HG02588 (cell line): ENCODE data around the gene MTR.
"Not testable (repeated sequence)": the region's sequence is repeated elsewhere in the genome, so short reads cannot be mapped to it uniquely, and the experiment has no call there.

Source experiments
- ATAC-seq: cut with Tn5 transposase; IDR thresholded peaks from one replicate; pipeline ENCODE4 v1.9.1; 2021; ENCODE audit warnings: mild to moderate bottlenecking, moderate library complexity; ENCODE audit not compliant: unreplicated experiment

MTR gene

GRCh38 chr1:236830116-236830515 is 35.0 kb downstream of the MTR start:
- no peak for ATAC-seq

DNA sequence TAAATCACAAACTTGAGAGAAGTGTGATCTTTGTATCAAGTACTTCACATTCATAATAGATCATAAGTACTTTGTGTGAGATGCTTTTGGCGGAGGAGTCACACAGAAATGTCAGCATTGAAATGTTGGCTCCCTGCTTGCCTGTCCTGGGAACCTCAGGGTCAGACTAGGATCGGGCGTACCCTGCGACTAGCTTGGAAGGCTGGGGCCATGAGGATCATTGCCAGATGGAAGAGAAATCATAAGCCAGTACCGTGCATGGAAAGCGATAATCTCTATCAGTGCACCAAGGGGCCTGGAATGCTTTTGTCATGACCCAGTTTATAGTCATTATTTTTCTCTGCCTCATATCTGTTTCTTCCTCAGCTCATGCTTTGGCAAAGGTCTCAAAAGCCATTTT is 35.5 kb downstream of the MTR start:
- ATAC-seq = no peak

DNA sequence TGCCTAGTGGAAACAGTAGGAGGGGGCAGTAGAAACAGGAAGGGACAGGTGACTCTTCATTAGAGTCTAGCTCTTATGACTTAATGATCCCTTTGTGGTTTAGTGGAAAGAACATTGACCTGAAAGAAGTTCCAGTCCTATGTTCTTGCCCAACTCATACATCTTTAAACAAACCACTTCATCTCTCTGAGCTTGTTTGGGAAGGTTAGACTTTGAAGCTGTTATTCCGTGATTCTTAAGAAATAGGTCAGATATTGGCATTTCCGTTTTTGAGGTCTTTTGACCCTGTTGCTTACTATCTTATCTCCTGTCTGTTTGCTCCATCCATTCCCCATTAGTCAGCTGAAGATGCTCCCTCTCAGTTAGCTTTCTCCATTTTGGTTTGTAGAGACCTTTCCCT is 38.5 kb downstream of the MTR start:
- no peak for ATAC-seq

- no peak for ATAC-seq
Observed at GRCh38 chr1:236834876-236835275, 39.8 kb downstream of the MTR start.

GRCh38 chr1:236835491-236835890 is 40.4 kb downstream of the MTR start:
- ATAC-seq = no peak

DNA sequence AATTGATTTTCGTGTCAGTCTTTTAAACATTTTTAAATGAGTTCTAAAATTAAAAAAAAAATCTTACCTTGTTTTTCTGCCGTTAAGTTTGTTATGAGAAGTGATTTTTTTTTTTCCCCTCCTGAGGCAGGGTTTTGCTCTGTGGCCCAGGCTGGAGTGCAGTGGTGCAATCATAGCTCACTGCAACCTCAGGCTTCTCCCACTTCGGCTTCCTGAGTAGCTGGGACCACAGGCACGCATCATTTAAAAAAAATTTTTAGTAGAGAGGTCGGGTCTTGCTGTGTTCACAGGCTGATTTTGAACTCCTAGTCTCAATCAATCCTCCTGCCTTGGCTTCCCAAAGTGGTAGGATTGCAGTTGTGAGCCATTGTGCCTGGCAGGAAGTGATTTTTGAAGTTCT is 41.1 kb downstream of the MTR start:
- ATAC-seq = no peak

DNA sequence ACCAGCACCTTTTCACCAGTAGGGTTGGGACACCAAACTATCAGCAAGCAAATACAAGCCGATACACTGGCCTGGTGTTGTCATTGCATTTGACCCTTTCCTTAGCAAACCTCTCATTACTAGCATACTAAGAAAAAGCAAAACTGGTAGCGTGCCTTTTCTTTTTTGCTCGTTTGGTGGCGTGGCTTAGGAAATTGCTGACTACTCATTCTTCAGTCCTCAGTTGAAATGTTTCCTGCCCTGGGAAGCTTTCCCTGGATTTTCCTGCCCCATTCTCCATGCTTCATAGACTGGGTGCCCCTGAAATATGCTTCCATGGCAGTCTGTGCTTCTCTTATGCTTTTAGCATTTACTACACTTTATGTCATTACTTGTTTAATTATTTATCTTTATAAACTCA is 42.0 kb downstream of the MTR start:
- ATAC-seq = no peak

DNA sequence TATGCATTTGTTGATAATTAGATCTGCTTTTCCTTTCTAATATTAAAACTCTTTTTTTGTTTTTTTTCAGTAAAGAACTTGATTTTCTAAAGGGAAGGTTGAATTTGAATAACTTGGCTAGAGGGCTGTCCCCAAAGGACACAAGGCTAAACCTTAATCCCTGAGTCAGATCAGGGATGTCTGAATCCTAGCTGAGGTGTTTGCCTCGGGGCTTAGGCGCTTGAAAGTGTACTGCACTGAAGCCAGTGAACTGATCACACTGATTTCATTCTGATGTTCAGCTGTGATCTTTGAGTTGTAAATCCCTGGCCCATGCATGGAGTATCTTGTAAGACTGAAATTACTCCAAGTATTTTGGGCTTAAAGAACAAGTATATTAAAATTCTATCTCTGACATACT is 42.8 kb downstream of the MTR start:
- ATAC-seq = no peak

DNA sequence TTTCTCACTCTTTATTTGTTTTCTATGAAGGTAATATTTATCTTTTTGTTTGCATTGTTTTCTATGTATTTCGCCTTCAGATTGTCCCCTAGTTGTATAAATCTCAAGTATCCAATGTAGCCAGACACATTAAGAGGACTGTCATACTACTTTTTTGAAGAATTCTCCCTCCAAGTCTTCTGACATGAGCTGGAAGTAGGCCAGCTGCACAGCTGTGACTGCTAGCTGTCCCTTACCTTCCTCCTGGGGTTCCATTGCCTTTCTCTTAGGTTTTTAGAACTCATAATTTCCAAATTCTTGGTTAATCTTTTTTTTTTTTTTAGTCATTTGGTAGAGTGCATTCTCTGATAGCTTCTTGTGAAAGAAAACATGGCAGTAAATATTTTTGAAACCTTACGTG is 46.2 kb downstream of the MTR start:
- ATAC-seq = no peak

GRCh38 chr1:236844499-236845271 is 49.6 kb downstream of the MTR start:
- no peak for ATAC-seq

DNA sequence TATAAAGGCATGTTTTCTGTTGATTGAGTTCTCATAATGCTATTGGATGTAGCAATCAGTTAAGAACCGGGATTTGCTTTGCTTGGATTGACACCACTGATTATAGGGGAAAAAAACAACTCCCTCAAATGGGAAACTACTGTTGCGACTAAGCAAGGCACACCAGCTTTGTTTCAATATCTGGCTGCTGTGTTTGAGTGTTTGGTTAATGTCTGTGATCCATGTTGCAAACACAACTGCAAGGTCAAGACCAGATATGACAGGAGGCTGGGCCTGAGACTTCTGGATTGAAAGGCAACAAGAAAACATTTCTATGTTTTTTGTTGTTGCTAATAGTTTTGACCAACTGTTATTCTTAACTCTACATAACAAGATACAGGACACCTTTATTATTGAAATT is 50.7 kb downstream of the MTR start:
- no peak for ATAC-seq

GRCh38 chr1:236848274-236848923 is 53.3 kb downstream of the MTR start:
- no peak for ATAC-seq

- ATAC-seq = no peak
Observed at GRCh38 chr1:236850077-236850979, 55.2 kb downstream of the MTR start.

DNA sequence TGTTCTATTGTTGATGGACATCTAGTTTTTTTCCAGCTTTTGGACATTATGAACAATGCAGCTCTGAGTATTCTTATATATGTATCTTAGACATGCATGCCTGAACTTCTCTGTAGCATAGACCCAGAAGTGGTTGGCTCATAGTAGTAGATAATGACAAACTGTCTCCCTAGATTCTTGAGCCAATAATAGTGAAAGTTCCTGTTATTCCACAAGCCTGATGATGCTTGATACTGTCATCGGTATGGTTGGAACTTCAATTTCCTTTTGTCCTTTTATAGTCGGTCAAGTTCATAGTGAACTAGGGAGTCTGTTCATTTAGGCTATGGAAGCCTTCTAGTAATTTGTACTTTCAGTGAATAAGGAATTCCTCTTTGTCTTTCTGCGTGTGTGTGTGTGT is 56.8 kb downstream of the MTR start:
- ATAC-seq = no peak

GRCh38 chr1:236853921-236854604 is 59.0 kb downstream of the MTR start:
- no peak for ATAC-seq

GRCh38 chr1:236854605-236854983 is 59.5 kb downstream of the MTR start:
- ATAC-seq = no peak

DNA sequence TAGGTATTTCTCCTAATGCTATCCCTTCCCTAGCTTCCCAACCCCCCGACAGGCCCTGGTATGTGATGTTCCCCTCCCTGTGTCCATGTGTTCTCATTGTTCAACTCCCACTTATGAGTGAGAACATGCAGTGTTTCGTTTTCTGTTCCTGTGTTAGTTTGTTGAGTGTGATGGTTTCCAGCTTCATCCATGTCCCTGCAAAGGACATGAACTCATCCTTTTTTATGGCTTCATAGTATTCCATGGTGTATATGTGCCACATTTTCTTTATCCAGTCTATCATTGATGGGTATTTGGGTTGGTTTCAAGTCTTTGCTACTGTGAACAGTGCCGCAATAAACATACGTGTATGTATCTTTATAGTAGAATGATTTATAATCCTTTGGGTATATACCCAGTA is 61.6 kb downstream of the MTR start:
- not testable (repeated sequence) for ATAC-seq

- no peak for ATAC-seq
Observed at GRCh38 chr1:236858165-236858564, 63.1 kb downstream of the MTR start.

DNA sequence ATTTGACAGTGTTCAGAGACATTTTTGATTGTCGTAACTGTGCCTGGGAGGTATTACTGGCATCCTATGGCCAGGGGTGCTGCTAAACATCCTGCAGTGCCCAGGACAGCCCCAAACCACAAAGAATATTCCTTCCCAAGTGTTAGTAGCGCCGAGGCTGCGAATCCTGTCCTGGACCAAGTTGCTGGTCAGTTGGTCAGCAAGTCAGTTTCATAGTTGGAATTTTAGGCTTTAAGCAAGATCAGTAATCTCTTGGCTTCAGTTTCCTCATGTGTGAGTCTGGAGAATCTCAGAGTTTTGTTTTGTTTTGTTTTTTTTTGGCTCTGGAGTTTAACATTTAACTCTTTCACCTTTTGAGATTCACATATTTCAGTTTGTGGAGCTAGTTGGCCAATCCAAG is 65.0 kb downstream of the MTR start:
- ATAC-seq = no peak

DNA sequence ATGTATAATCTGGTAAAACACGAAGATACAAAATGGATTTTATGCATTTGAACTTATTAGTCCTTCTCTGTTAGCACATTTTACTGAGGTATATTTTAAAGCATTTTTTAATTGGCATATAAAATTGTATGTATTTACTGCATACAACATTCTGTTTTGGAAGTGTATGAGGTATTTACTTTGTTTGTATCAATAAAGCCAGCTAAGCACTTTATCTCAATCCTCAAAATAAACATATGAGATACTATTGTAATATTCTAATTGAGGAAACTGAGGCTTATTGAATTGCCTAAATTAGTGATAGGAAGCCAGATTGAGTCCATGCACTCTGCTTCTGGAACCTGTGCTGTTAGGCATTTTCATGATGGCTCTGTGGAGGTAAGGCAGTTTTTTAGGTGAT is 65.6 kb downstream of the MTR start:
- no peak for ATAC-seq

- no peak for ATAC-seq
Observed at GRCh38 chr1:236861560-236862218, 66.6 kb downstream of the MTR start.
